UCSD-AML1 (cell line): ENCODE data around the gene ZBBX.
A peak's percentile ranks its signal among the peaks of the same experiment; 100 is the strongest.
"Not testable (repeated sequence)": the region's sequence is repeated elsewhere in the genome, so short reads cannot be mapped to it uniquely, and the experiment has no call there.

ENCODE experiments used
- DNase-seq: peaks from one replicate; lab custom pipeline; 2025; ENCODE audit not compliant: unreplicated experiment; lab: John Stamatoyannopoulos, UW

Gene ZBBX, protein sequence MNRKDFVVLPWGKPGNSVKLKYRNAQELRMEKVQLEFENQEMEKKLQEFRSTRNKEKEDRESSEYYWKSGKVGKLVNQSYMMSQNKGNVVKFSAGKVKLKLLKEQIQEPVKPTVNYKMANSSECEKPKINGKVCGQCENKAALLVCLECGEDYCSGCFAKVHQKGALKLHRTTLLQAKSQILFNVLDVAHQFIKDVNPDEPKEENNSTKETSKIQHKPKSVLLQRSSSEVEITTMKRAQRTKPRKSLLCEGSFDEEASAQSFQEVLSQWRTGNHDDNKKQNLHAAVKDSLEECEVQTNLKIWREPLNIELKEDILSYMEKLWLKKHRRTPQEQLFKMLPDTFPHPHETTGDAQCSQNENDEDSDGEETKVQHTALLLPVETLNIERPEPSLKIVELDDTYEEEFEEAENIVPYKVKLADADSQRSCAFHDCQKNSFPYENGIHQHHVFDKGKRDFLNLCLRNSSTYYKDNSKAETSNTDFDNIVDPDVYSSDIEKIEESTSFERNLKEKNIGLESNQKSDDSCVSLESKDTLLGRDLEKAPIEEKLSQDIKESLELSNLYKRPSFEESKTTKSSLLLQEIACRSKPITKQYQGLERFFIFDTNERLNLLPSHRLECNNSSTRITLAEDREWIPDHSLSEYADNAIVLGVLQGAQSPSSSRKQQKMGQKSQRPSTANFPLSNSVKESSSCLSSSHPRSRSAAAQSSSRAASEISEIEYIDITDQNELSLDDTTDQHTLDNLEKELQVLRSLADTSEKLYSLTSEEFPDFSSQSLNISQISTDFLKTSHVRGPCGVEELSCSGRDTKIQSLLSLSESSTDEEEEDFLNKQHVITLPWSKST

GRCh38 chr3:167380004-167380689, at the start of gene ZBBX:
TSS of gene ZBBX (minus strand) at chr3:167380297. CDS start at chr3:167372901, 7,396 bp downstream.
- peak; percentile 68 for DNase-seq

GRCh38 chr3:167426962-167427361, 46.9 kb upstream of the ZBBX start:
- not testable (repeated sequence) for DNase-seq

DNA sequence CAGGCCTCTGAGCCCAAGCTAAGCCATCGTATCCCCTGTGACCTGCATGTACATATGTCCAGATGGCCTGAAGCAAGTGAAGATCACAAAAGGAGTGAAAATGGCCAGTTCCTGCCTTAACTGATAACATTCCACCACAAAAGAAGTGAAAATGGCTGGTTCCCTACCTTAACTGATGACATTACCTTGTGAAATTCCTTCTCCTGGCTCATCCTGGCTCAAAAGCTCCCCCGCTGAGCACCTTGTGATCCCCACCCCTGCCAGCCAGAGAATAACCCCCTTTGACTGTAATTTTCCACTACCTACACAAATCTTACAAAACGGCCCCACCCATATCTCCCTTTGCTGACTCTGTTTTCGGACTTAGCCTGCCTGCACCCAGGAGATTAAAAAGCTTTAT, 42.3 kb upstream of the ZBBX start:
- DNase-seq: not testable (repeated sequence)

- no peak for DNase-seq
These were observed 29.5 kb upstream of the ZBBX start for GRCh38 chr3:167409611-167410010.

- DNase-seq: peak; percentile 30
These were observed 26.9 kb upstream of the ZBBX start for GRCh38 chr3:167406876-167407492.

DNA sequence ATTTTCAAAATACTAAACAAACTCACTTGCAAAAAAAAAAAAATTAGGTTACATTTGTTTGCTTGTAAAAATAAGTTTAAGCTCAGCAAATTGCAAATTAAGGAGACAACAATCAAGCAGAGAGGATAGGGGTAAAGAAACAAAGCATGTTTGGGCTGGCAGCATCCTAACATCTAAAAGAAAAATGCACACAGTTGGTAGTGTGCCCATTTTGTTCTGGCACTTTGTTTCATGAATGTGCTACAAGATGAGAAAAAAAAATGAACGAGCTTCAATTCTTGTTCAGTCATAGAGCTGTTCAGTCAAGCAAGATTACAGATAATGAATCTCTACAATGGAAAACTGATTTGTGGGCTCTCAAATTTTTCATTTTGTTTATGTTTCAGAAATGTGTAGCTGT, 17.7 kb upstream of the ZBBX start:
- no peak for DNase-seq

GRCh38 chr3:167396075-167396474, 16.0 kb upstream of the ZBBX start:
- no peak for DNase-seq

- no peak for DNase-seq
These were observed 13.9 kb upstream of the ZBBX start for GRCh38 chr3:167394003-167394402.

DNA sequence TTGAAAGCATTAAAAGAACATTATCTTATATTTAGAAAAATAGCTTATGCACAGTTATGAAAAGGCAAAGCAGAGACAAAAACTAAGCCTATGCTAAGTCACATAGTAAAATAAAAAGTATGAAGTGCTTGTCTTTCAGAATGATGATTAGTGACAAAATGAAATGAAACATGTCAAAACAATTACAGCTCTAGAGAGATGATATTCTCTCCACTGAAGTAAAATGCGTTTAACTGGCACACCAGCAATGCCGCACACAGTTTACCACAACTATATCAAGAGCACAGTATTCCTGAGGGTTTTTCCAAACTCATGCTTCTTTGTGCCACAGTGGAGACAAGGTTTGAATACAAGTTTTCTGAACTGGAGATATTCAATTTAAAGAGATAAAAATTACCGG, 2.1 kb upstream of the ZBBX start:
- DNase-seq: no peak

DNA sequence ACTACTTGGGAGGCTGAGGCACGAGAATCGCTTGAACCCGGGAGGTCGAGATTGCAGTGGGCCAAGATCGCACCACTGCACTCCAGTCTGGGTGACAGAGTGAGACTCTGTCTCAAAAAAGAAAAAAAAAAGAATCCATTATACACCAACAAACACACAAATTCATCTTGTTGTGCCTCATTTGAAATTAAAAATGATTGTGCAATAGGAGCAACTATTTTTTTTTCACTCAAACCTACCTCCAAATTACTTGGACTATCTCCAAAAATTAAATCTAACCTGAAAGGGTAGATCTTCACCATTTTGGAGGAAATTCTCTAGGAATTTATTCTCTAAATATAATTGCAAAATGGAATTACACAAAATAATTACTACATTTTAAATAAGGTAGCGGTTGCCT, 4.6 kb downstream of the ZBBX start:
- no peak for DNase-seq

DNA sequence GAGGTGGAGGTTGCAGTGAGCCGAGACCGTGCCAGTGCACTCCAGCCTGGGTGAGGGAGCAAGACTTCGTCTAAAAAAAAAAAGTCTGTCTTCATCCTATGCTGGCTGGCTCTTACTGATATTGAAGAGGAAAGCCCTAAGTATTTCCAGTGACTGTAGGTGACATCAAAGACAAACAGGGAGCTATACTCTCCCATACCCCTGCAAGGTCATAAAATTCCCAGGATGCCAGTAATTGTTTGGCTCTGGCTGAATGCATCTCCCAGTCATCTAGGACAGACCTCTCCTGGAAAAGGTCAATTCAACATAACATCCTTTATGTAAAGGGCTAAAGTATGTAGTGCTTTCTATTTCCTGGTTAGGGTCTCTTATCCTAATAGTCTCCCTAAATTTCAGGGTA, 8.0 kb downstream of the ZBBX start:
- no peak for DNase-seq

DNA sequence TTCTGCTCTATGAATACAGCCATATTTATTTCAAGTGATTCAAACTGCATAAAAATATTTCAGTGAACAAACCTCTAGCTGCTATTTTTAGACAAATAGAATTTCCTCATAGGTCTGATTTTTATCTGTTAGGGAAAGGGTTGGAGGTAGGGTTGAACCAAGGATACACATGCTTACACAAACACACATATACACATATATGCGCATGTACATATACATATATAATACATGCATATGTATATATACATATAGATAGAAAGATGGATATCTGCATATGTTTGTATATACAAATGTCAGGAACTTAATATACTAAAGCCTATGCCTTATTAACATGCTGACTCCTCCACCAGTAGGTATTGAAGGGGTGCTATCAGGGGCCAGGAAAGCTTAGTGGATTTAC, 18.1 kb downstream of the ZBBX start:
- no peak for DNase-seq

DNA sequence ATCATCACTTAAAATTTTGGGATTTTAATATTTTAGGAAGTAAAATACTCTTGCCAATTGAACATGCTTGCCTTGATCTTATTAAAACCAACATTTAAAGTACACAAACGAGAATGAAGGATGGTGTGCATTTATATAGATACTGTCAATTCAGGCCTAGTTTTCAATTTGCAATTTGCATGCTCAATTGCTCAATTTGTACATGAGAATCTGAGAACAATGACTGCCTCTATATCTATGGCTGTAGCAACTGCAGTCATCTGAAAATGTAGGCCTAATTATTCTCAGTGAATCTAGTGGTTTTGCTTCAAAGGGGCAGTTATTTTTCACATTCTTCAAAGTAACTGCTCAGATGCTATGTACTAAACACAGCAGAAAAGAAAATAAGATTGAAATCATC, 18.8 kb downstream of the ZBBX start:
- DNase-seq: no peak

DNA sequence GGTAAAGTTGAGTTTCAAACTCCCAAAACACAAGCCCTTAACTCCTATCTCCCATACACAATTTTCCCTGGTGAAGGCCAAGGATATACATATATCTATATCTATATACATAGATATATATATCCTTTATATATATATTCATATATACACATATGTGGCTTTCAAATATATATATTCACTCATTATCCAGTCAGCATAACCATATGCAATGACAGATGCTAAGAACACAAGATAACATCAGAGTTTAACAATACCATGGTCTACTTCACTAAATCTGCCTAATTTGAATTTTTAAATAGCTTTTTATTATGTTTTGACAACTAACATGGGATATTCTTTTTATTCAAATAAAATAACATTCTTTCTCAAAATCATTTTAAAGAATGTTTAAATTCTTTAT, 24.7 kb downstream of the ZBBX start:
- DNase-seq: no peak

- no peak for DNase-seq
These were observed 25.3 kb downstream of the ZBBX start for GRCh38 chr3:167354751-167355150.

DNA sequence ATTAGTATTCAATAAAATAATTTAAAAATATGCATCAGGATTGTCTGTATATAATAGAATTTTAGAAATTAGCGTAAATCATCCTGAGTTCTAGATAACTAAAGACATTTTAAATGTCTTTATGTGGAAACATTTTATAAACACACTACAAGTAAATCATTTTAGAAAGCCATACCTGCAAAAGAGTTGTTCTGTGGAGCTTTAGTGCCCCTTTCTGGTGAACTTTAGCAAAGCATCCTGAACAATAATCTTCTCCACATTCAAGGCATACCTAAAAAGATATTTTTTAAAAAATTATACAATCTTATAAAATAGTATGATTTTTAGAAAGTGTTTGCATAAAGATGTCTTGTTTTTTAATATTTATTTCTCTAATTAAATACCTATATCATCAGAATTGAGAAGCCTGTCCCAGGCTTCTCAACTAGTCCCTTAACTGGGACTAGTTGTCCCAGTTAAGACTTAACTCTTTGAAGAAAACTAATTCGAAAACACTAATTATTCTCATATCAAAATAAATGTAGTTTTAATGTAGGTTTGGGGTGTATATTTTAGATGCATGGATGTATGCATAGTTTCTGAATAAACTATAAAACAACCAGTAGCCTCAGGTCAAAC, 29.7 kb downstream of the ZBBX start:
- no peak for DNase-seq

DNA sequence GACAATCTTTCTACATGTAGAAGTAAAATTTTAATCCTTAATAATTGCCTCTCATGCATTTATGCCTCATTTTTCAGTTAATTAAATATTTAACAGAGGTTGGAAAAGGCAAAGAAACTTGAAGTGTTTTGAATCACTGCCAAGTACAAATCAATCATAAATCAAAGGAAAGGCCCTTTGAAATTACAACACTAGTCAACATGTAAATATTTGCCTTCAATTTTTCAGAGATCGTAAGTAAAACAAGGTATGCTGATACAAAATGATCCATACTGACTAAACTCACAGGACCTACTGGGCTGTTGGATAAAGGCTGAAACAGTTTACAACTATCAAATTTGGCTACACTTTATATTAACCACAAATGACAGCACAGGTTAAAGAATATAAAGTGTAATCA, 33.9 kb downstream of the ZBBX start:
- DNase-seq: no peak

DNA sequence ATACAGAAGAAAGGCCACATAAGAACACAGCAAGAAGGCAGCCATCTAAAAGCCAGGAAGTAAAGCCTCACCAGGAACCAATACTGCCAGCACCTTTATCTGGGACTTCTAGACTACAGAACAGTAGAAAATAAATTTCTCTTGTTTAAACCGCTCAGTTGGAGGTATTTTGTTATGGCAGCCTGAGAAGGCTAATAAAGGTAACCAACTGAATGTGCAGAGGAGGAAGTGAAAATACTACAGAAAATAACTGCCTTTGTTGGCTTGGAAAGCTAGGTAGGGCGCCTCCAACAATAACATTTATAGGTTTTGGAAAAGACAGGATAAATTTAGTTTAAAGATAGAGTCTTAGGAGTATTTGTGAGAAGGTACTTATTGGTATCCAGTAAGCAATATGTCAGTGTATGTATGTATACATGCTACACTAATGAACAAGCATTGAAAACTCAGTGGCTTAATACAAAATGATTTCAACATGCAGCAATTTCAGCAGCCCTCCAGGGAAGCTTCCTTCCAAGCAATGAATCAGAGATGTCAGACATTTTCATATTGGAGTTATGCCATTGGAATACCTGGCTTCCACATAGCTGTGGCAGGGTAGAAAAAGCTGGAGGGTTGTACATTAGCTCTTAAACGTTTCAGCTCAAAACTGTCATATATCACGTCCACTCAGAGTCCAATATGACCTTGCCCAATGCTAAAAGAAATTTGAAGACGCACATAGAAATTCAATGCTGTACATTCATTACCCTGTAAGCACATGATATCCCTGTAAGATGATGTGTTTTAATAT, 48.9 kb downstream of the ZBBX start:
- no peak for DNase-seq

DNA sequence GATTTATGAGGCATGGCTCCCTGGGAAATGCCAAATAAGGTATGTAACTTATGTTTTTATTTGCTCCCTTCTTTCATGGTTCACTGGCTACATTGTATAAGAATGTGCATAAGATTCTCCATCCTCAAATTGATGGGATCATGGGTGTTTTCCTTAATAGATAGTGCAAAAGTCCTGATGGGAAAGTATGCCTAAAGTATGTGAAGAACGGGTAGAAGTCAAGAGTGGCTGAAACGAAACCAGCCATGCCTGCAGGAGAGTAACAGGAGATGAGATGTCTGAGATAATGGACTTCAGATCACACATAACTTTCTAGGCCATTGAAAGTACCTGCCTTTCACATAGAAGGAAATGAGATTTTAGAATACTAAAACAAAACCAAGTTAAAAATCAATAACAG, 56.5 kb downstream of the ZBBX start:
- no peak for DNase-seq

- no peak for DNase-seq
These were observed 61.0 kb downstream of the ZBBX start for GRCh38 chr3:167318996-167319615.
